GM12892 (cell line): ENCODE data around the gene RNF222.

Source experiments
- POLR2A ChIP-seq: IDR thresholded peaks from 2 replicates; pipeline ENCODE4 v1.6.1; 2011; ENCODE audit warnings: low read depth, low read length, control low read depth
- POLR2AphosphoS5 ChIP-seq: IDR thresholded peaks from 2 replicates; pipeline ENCODE4 v1.6.1; 2011; ENCODE audit warnings: low read depth, low read length, control low read depth
- TAF1 ChIP-seq: IDR thresholded peaks from 2 replicates; pipeline ENCODE4 v1.6.1; 2011; ENCODE audit warnings: low read depth, mild to moderate bottlenecking, control low read depth, low read length, borderline replicate concordance

- TF ChIP-seq POLR2AphosphoS5: no peak
- TF ChIP-seq POLR2A: no peak
- TF ChIP-seq TAF1: no peak
These were observed 32.5 kb downstream of the RNF222 start for GRCh38 chr17:8365143-8365542.
